Stimulated activated effector memory CD8-positive, alpha-beta T cell treated with anti-CD3 and anti-CD28 coated beads, Interleukin-12 subunit alpha, Interleukin-12 subunit beta, amount 100 ng/mL, for 72 hours (primary cell): ENCODE results near the gene WWOX.
"Not testable (repeated sequence)": the region's sequence is repeated elsewhere in the genome, so short reads cannot be mapped to it uniquely, and the experiment has no call there.

Experiments used
- ATAC-seq: fragments of 150-1000 bp; cut with Tn5 transposase; 2 replicates; pipeline ENCODE4 v1.10.0; 2021
- DNase-seq, 2 donors: peaks; one replicate each; pipeline ENCODE4 v3.0.0; 2021 to 2022; ENCODE audit warnings: low spot score in 2 of 2
- H3K27ac Mint-ChIP-seq: one replicate; pipeline ENCODE4 v1.8.0; 2022; ENCODE audit warnings: mild to moderate bottlenecking, mixed read lengths
- H3K36me3 Mint-ChIP-seq: one replicate; pipeline ENCODE4 v1.8.0; 2022; ENCODE audit warnings: mild to moderate bottlenecking, mixed read lengths
- H3K4me1 Mint-ChIP-seq: one replicate; pipeline ENCODE4 v1.8.0; 2022; ENCODE audit warnings: mixed read lengths
- H3K4me3 Mint-ChIP-seq: one replicate; pipeline ENCODE4 v1.8.0; 2022; ENCODE audit warnings: mild to moderate bottlenecking, mixed read lengths
- H3K9me3 Mint-ChIP-seq: one replicate; pipeline ENCODE4 v1.8.0; 2022; ENCODE audit warnings: mixed read lengths

Gene WWOX

GRCh38 chr16:79052198-79052597 lies 952.7 kb downstream of the WWOX start:
- not testable (repeated sequence) for H3K4me1 Mint-ChIP-seq, ATAC-seq, H3K27ac Mint-ChIP-seq, H3K9me3 Mint-ChIP-seq, DNase-seq, H3K4me3 Mint-ChIP-seq, H3K36me3 Mint-ChIP-seq

- Mint-ChIP-seq H3K4me1 (peaks cover 6% of the 10 kb centered on the region), H3K36me3 (no peaks in the 10 kb centered on the region), H3K4me3 (no peak overlapping the region), H3K27ac (no peak overlapping the region), H3K9me3 (no peaks in the 10 kb centered on the region)
- no peak for DNase-seq
- ATAC-seq = no peak
These were observed 954.1 kb downstream of the WWOX start for GRCh38 chr16:79053577-79053976.

GRCh38 chr16:79054211-79054984 lies 954.9 kb downstream of the WWOX start:
- DNase-seq = no peak
- H3K9me3 Mint-ChIP-seq = no peaks in the 10 kb centered on the region
- H3K27ac Mint-ChIP-seq = no peak overlapping the region
- H3K4me1 Mint-ChIP-seq = peaks cover 6% of the 10 kb centered on the region
- no peak overlapping the region for H3K4me3 Mint-ChIP-seq
- no peak for ATAC-seq
- H3K36me3 Mint-ChIP-seq = no peaks in the 10 kb centered on the region

GRCh38 chr16:79055251-79055970 lies 956.0 kb downstream of the WWOX start:
- no peaks in the 10 kb centered on the region for H3K9me3 Mint-ChIP-seq
- no peaks in the 10 kb centered on the region for H3K36me3 Mint-ChIP-seq
- DNase-seq (no peak), ATAC-seq (no peak)
- H3K4me1 Mint-ChIP-seq = no peaks in the 10 kb centered on the region
- H3K27ac Mint-ChIP-seq = no peak overlapping the region
- no peak overlapping the region for H3K4me3 Mint-ChIP-seq

GRCh38 chr16:79061181-79061580 lies 961.7 kb downstream of the WWOX start:
- no peak for ATAC-seq

GRCh38 chr16:79062336-79062735 lies 962.9 kb downstream of the WWOX start:
- no peak overlapping the region for H3K4me3 Mint-ChIP-seq
- H3K9me3 Mint-ChIP-seq = peaks cover 4% of the 10 kb centered on the region
- no peaks in the 10 kb centered on the region for H3K36me3 Mint-ChIP-seq
- peak overlapping the region; percentile 26 for H3K27ac Mint-ChIP-seq
- no peak for DNase-seq
- no peak for ATAC-seq
- peaks cover 15% of the 10 kb centered on the region for H3K4me1 Mint-ChIP-seq

More at GRCh38 chr16:79061181-79061580, 961.7 kb downstream of the WWOX start:
- DNase-seq = no peak
- H3K36me3 Mint-ChIP-seq = no peaks in the 10 kb centered on the region
- H3K4me3 Mint-ChIP-seq = no peak overlapping the region
- H3K9me3 Mint-ChIP-seq = peaks cover 4% of the 10 kb centered on the region
- peaks cover 11% of the 10 kb centered on the region for H3K4me1 Mint-ChIP-seq
- no peak overlapping the region for H3K27ac Mint-ChIP-seq

- no peaks in the 10 kb centered on the region for H3K36me3 Mint-ChIP-seq
These were observed 963.4 kb downstream of the WWOX start for GRCh38 chr16:79062821-79063220.

GRCh38 chr16:79064256-79064972 lies 965.0 kb downstream of the WWOX start:
- DNase-seq (no peak), ATAC-seq (no peak)
- H3K36me3 Mint-ChIP-seq = no peaks in the 10 kb centered on the region
- H3K27ac Mint-ChIP-seq = no peak overlapping the region
- H3K4me1 Mint-ChIP-seq = peaks cover 32% of the 10 kb centered on the region
- H3K4me3 Mint-ChIP-seq = no peak overlapping the region
- H3K9me3 Mint-ChIP-seq = peaks cover 4% of the 10 kb centered on the region

More at GRCh38 chr16:79062821-79063220, 963.4 kb downstream of the WWOX start:
- no peak for DNase-seq
- peaks cover 20% of the 10 kb centered on the region for H3K4me1 Mint-ChIP-seq
- H3K4me3 Mint-ChIP-seq = no peak overlapping the region
- H3K27ac Mint-ChIP-seq = no peak overlapping the region
- peaks cover 4% of the 10 kb centered on the region for H3K9me3 Mint-ChIP-seq
- ATAC-seq = no peak

GRCh38 chr16:79066561-79066960 lies 967.1 kb downstream of the WWOX start:
- DNase-seq (no peak), ATAC-seq (no peak)
- Mint-ChIP-seq H3K4me1 (peaks cover 53% of the 10 kb centered on the region), H3K27ac (no peak overlapping the region), H3K9me3 (peaks cover 4% of the 10 kb centered on the region), H3K4me3 (no peak overlapping the region), H3K36me3 (no peaks in the 10 kb centered on the region)

GRCh38 chr16:79067600-79067999 lies 968.1 kb downstream of the WWOX start:
- ATAC-seq = peak; percentile 86
- H3K4me1 Mint-ChIP-seq = peaks cover 62% of the 10 kb centered on the region

GRCh38 chr16:79069121-79069520 lies 969.7 kb downstream of the WWOX start:
- H3K27ac Mint-ChIP-seq = peak overlapping the region; percentile 65
- DNase-seq (no peak), ATAC-seq (no peak)
- peaks cover 58% of the 10 kb centered on the region for H3K4me1 Mint-ChIP-seq
- peak overlapping the region; percentile 17 for H3K4me3 Mint-ChIP-seq
- H3K36me3 Mint-ChIP-seq = no peaks in the 10 kb centered on the region
- peaks cover 3% of the 10 kb centered on the region for H3K9me3 Mint-ChIP-seq

More at GRCh38 chr16:79067600-79067999, 968.1 kb downstream of the WWOX start:
- Mint-ChIP-seq H3K36me3 (no peaks in the 10 kb centered on the region), H3K9me3 (peaks cover 4% of the 10 kb centered on the region), H3K4me3 (no peak overlapping the region), H3K27ac (peak overlapping the region; percentile 82)
- no peak for DNase-seq

GRCh38 chr16:79069633-79070032 lies 970.2 kb downstream of the WWOX start:
- H3K27ac Mint-ChIP-seq = peak overlapping the region; percentile 65
- no peaks in the 10 kb centered on the region for H3K36me3 Mint-ChIP-seq
- ATAC-seq (peak; percentile 78), DNase-seq (no peak)
- peak overlapping the region; percentile 17 for H3K4me3 Mint-ChIP-seq
- H3K9me3 Mint-ChIP-seq = no peaks in the 10 kb centered on the region
- peaks cover 56% of the 10 kb centered on the region for H3K4me1 Mint-ChIP-seq

- Mint-ChIP-seq H3K4me3 (no peak overlapping the region), H3K27ac (peak overlapping the region; percentile 65), H3K9me3 (no peaks in the 10 kb centered on the region), H3K36me3 (peaks cover 12% of the 10 kb centered on the region), H3K4me1 (peaks cover 72% of the 10 kb centered on the region)
- ATAC-seq (no peak), DNase-seq (no peak)
These were observed 972.0 kb downstream of the WWOX start for GRCh38 chr16:79071424-79071823.

GRCh38 chr16:79072517-79072916 lies 973.1 kb downstream of the WWOX start:
- peaks cover 75% of the 10 kb centered on the region for H3K4me1 Mint-ChIP-seq
- ATAC-seq (no peak), DNase-seq (no peak)
- H3K9me3 Mint-ChIP-seq = no peaks in the 10 kb centered on the region
- H3K27ac Mint-ChIP-seq = no peak overlapping the region
- no peak overlapping the region for H3K4me3 Mint-ChIP-seq
- H3K36me3 Mint-ChIP-seq = peaks cover 15% of the 10 kb centered on the region

GRCh38 chr16:79073566-79073965 lies 974.1 kb downstream of the WWOX start:
- H3K4me3 Mint-ChIP-seq = no peak overlapping the region
- no peaks in the 10 kb centered on the region for H3K9me3 Mint-ChIP-seq
- H3K27ac Mint-ChIP-seq = peak overlapping the region; percentile 95
- ATAC-seq = no peak
- no peak for DNase-seq
- H3K36me3 Mint-ChIP-seq = peaks cover 15% of the 10 kb centered on the region
- H3K4me1 Mint-ChIP-seq = peaks cover 76% of the 10 kb centered on the region
